Kidney (tissue), 14 donors: Measurements from ENCODE around the gene MACROD2. TPM values are rescaled to one million over a fixed set of nuclear protein-coding genes. Genes with fewer than 3 reads are reported as not detected.

Experiments used
- DNase-seq, 5 donors: peaks; one replicate each; pipeline ENCODE4 v3.0.0-alpha.2; 2013 to 2020
- FAIRE-seq: peaks from 2 replicates; lab custom pipeline; 2012; peaks lifted over from hg19 to GRCh38; lab: Jason Lieb, UNC
- H3K27ac ChIP-seq, 2 donors: one replicate each; pipeline ENCODE4 v1.7.0; 2013; ENCODE audit warnings: low read depth in 2 of 2, low read length in 2 of 2, inconsistent platforms in 1 of 2
- H3K27me3 ChIP-seq: one replicate; pipeline ENCODE4 v1.7.1; 2013; ENCODE audit warnings: low read length, inconsistent platforms; ENCODE audit not compliant: control insufficient read depth, insufficient read depth
- H3K36me3 ChIP-seq, 3 donors: one replicate each; pipeline versions ENCODE4 v1.7.0 to v1.7.1; 2013; ENCODE audit warnings: low read length in 3 of 3, control low read depth in 1 of 3, inconsistent platforms in 1 of 3; ENCODE audit not compliant: insufficient read depth in 3 of 3, control insufficient read depth in 2 of 3
- H3K4me1 ChIP-seq, 3 donors: one replicate each; pipeline versions ENCODE4 v1.7.0 to v1.7.1; 2013; ENCODE audit warnings: low read length in 3 of 3, inconsistent platforms in 1 of 3, low read depth in 1 of 3; ENCODE audit not compliant: control insufficient read depth in 2 of 3, insufficient read depth in 2 of 3
- H3K4me3 ChIP-seq, 3 donors: one replicate each; pipeline versions ENCODE4 v1.7.0 to v1.8.1; 2013; ENCODE audit warnings: low read length in 3 of 3, control low read depth in 1 of 3, inconsistent platforms in 1 of 3
- H3K9ac ChIP-seq, 3 donors: one replicate each; pipeline versions ENCODE4 v1.7.0 to v1.7.1; 2013; ENCODE audit warnings: low read length in 3 of 3, control low read depth in 1 of 3, inconsistent platforms in 1 of 3
- H3K9me3 ChIP-seq, 3 donors: one replicate each; pipeline versions ENCODE4 v1.7.0 to v1.7.1; 2013; ENCODE audit warnings: low read length in 3 of 3, control low read depth in 1 of 3, inconsistent platforms in 1 of 3; ENCODE audit not compliant: control insufficient read depth in 2 of 3, insufficient read depth in 1 of 3
- intact Hi-C: fragments of 100-400 bp; cut with DNase I; formaldehyde crosslinking; loops from one replicate; pipeline ENCODE4 v1.11.1; 2022
- polyA plus RNA-seq: library from polyadenylated mRNA; stranded (reverse); fragments of 350-450 nt; fragmentation: Illumina TruSeq; extraction: RNeasy Lipid Tissue Mini Kit (QIAGEN cat#74804); gene quantifications from one replicate; pipeline ENCODE4 v1.2.3, GENCODE V29; 2014; ENCODE audit warnings: low read depth, low replicate concordance; ENCODE audit not compliant: insufficient read depth
- total RNA-seq: library from RNA; stranded (reverse); fragmentation: NEBNext Ultra II Directional; extraction: Animal tissue kit (Norgen Biotek cat#: 25700); gene quantifications from one replicate; pipeline ENCODE4 v1.2.1, GENCODE V29; 2021
- TF ChIP-seq, protein P1 (sequence below): IDR thresholded peaks from 3 replicates; pipeline ENCODE4 v1.5.1; 2012; ENCODE audit warnings: mild to moderate bottlenecking, moderate library complexity, borderline replicate concordance; ENCODE audit not compliant: insufficient read depth; ENCODE audit errors: extremely low read depth
- donor health status: control.
- donor health status: control.
- donor health status: control.
- donor health status: control.
- donor health status: control.
- donor health status: DM: yes; HTN: yes; CAD: no.
- donor health status: Normal renal cell carcinoma (clear cell type).

MACROD2 gene
- total and polyA plus RNA-seq, 2 donors from 2014 or later = 3.0 to 10.0 TPM

DNA sequence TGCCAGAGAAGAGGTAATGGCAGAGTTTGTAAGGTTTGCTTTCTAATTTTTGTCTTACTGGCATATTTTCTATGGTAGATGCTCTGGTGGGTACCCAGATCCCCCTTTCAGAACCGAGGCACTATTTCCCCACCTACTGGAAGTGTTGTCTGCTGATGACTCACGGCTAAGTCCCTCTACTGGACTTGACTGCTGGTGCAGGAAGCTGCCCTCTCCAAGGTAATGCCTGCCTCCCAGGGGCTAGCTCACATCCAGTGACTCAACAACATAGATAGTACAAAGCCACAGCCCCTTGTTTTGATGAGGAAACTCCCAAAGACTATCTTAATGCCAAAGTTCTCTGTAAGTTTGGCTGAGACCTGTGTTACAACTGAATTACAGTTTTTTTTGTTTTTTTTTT lies 627.5 kb downstream of the MACROD2 start:
- DNase-seq = no peak
- H3K36me3 ChIP-seq = no peaks in the 10 kb centered on the region
- no peak overlapping the region for H3K27ac ChIP-seq
- no peaks in the 10 kb centered on the region for H3K27me3 ChIP-seq
- H3K4me3 ChIP-seq = no peak overlapping the region
- FAIRE-seq = no peak
- H3K9me3 ChIP-seq = no peaks in the 10 kb centered on the region
- no peaks in the 10 kb centered on the region for H3K4me1 ChIP-seq
- no peak overlapping the region for H3K9ac ChIP-seq
- intact Hi-C loops = no loop called here
- TF ChIP-seq, protein P1, sequence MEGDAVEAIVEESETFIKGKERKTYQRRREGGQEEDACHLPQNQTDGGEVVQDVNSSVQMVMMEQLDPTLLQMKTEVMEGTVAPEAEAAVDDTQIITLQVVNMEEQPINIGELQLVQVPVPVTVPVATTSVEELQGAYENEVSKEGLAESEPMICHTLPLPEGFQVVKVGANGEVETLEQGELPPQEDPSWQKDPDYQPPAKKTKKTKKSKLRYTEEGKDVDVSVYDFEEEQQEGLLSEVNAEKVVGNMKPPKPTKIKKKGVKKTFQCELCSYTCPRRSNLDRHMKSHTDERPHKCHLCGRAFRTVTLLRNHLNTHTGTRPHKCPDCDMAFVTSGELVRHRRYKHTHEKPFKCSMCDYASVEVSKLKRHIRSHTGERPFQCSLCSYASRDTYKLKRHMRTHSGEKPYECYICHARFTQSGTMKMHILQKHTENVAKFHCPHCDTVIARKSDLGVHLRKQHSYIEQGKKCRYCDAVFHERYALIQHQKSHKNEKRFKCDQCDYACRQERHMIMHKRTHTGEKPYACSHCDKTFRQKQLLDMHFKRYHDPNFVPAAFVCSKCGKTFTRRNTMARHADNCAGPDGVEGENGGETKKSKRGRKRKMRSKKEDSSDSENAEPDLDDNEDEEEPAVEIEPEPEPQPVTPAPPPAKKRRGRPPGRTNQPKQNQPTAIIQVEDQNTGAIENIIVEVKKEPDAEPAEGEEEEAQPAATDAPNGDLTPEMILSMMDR = no peak

DNA sequence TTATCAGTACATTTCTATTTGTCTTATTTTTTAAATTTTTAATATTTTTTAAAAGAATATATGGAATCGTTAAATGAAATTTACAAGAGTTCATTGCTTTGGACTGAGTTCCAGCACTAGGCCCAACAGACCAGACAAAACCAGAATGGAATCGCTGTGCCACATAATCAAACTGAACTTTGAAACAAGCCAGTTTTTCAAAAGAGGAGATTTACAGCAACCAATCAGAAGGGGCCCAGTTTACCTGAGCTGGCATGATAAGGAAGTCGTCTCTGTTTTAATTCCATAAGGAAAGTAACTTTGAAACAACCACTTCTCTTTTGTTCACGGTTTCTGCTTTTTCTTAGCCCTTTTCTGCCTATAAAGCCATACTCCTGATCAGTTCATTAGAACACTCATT lies 635.7 kb downstream of the MACROD2 start:
- no peak overlapping the region for H3K27ac ChIP-seq
- H3K9me3 ChIP-seq = no peaks in the 10 kb centered on the region
- intact Hi-C loops = no loop called here
- H3K27me3 ChIP-seq = no peaks in the 10 kb centered on the region
- DNase-seq (no peak), FAIRE-seq (no peak)
- H3K4me3 ChIP-seq = no peak overlapping the region
- TF ChIP-seq, protein P1 = no peak
- no peaks in the 10 kb centered on the region for H3K36me3 ChIP-seq
- no peaks in the 10 kb centered on the region for H3K4me1 ChIP-seq
- no peak overlapping the region for H3K9ac ChIP-seq

DNA sequence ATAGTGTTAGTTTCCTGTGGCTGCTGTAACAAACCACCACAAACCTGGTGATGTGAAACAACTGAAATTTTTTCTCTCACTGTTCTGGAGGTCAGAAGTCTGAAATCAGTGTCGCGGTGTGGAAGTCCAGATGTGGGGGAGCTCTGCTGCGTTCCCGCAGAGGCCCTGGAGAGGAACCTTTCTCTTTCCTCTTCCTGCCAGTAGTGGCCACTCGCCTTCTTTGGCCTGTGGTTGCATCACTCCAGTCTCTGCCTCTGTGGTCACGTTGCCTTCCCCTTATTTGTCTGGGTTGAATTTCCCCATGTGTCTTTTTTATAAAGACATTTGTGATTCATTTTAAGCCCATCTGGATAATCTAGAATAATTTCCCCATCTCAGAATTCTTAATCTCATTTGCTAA lies 637.6 kb downstream of the MACROD2 start:
- H3K36me3 ChIP-seq = no peaks in the 10 kb centered on the region
- no peak for DNase-seq
- TF ChIP-seq, protein P1 = no peak
- H3K4me1 ChIP-seq = no peaks in the 10 kb centered on the region
- H3K4me3 ChIP-seq = no peak overlapping the region
- no peaks in the 10 kb centered on the region for H3K27me3 ChIP-seq
- no peaks in the 10 kb centered on the region for H3K9me3 ChIP-seq
- H3K9ac ChIP-seq = no peak overlapping the region
- no peak overlapping the region for H3K27ac ChIP-seq
- no peak for FAIRE-seq
- intact Hi-C loops = no loop called here

DNA sequence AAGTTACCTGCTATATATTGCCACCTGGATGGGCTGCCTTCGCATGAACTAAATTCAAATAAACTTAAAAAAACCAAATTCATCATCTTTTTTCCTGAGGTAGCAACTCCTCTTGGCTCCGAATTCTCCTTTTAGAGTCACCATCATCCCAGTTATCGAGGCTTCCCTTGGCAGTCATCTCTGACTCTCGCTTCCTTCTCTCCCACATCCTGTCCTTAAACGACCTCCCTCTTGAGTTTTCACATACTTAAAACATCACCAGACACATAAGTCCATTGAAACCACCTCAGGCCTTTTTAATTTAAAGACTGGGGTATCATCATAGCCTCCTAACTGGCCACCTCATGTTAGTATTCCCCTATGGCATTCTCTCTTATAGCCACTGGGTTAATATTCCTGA lies 638.2 kb downstream of the MACROD2 start:
- Histone ChIP-seq H3K36me3 (no peaks in the 10 kb centered on the region), H3K27ac (no peak overlapping the region), H3K4me3 (no peak overlapping the region), H3K9me3 (no peaks in the 10 kb centered on the region), H3K27me3 (no peaks in the 10 kb centered on the region), H3K9ac (no peak overlapping the region), H3K4me1 (no peaks in the 10 kb centered on the region)
- TF ChIP-seq, protein P1 = no peak
- DNase-seq = no peak
- intact Hi-C loops = no loop called here
- FAIRE-seq = no peak
